Prostate gland (tissue), 2 donors: ENCODE measurements around the gene LARGE1.

Source experiments
- CTCF ChIP-seq, 4 experiments: fragments of 200-600 bp in 2 of 4; fragments of 450-650 bp in 2 of 4; sonication (generic) in 2 of 4; IDR thresholded peaks; 1 replicate in 3 of 4; 2 replicates in 1 of 4; pipeline ENCODE4 v1.5.1; 2016 to 2019; ENCODE audit warnings: antibody characterized with exemption in 4 of 4, mild to moderate bottlenecking in 2 of 4, moderate library complexity in 2 of 4
- POLR2A ChIP-seq: fragments of 450-650 bp; IDR thresholded peaks from one replicate; pipeline ENCODE4 v1.6.1; 2016; ENCODE audit warnings: antibody characterized with exemption, mild to moderate bottlenecking
- POLR2AphosphoS5 ChIP-seq: sonication (generic); formaldehyde crosslinking; IDR thresholded peaks from one replicate; pipeline ENCODE4 v1.6.1; 2017; ENCODE audit warnings: antibody characterized with exemption

GRCh38 chr22:33302049-33302545 lies 618.2 kb downstream of the LARGE1 start:
- TF ChIP-seq CTCF (IDR thresholded peaks at IDR 0.05) (peak; percentile 60 to 89 (median 84)), POLR2AphosphoS5 (peak; percentile 5), POLR2A (no peak)
